Mesenteric fat pad (tissue), 1 donor: Measurements from ENCODE around the gene SRSF1. TPM values are rescaled to one million over a fixed set of nuclear protein-coding genes. Genes with fewer than 3 reads are reported as not detected.
"Not testable (repeated sequence)": the region's sequence is repeated elsewhere in the genome, so short reads cannot be mapped to it uniquely, and the experiment has no call there.

Source experiments
- DNase-seq: peaks from one replicate; pipeline ENCODE4 v3.0.0-alpha.2; 2020; ENCODE audit warnings: low spot score
- long read RNA-seq: library from polyadenylated mRNA; unstranded; transcript quantifications from one replicate; pipeline ENCODE4 v2.0.0, GENCODE V29; 2020
- total RNA-seq: library from RNA; stranded (reverse); fragmentation: NEBNext Ultra II Directional; extraction: Animal tissue kit (Norgen Biotek cat#: 25700); gene quantifications from one replicate; pipeline ENCODE4 v1.2.1, GENCODE V29; 2021
- donor health status: DM: yes; HTN: yes; CAD: no.

SRSF1 gene
- 167 TPM for total RNA-seq
- long read RNA-seq, transcript SRSF1-204 (4 exons, 1,720 nt): minor isoform, 10 of 93 reads
- long read RNA-seq, transcript SRSF1-201 (4 exons, 1,513 nt): major isoform, 70 of 93 reads
- long read RNA-seq, partial matches to known transcripts: 3 of 93 reads
- long read RNA-seq, other reads (novel, unspliced or antisense): 8 of 93 reads

DNA sequence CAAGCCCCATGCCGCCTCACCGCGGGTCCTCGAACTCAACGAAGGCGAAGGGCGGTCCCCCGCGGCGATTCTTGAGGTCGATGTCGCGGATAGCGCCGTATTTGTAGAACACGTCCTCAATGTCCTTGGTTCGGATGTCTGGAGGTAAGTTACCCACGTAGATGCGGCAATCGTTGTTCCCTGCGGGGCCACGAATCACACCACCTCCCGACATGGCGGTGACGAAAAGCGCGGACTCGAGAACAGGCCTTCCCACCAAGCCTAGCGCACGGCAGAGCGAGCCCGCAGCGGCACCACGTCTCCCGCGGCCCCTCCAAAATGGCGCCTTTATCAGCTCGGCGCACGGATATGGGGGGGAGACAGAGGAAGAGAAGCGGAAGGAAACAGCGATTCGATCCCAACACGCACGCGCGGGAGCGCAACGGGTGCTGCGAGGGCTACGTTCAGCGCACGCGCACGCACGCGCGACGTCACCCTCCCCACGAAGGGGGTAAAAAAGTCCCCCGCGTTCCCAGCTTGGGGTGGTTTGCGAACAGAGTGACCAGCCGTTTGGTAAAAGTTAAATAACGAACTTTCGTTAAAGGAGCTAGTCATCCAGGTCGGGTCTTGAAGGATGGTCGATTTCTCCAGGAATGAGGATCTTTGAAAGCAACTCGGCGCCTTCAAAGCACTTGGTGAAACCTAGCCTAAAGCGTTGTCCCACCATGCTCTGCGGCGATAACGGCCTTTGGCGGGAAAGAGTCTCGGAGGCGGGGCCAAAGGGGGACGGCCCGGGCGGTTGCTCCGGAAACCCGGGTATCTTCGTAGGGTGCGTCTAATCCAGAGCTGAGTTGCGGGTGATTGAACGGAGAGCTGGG, at the start of gene SRSF1:
Gene SRSF1, minus strand, starts transcription at position 323 of the 857 bp plus-strand sequence. Its CDS starts 109 bp downstream, at position 214.
- DNase-seq: peak; percentile 99

DNA sequence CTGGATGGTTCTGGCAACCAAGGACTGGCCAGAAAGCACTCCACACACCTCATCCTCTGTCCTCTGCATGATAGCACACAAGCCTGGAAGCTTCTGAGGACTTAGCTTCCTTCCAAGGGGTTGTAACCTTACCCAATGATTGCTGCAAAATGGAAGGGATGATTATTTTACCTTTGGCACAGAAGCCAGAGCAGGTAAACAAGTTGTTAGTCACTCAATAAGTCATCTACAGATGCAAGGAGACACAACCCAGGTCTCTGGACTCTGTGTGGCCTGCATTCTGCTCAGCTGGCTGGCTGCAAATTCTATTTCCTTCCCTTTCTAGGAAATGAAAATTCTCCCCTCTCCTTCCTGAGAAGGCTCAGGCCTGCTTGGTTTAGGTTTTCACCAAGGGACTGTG, 49.4 kb upstream of the SRSF1 start:
- no peak for DNase-seq

DNA sequence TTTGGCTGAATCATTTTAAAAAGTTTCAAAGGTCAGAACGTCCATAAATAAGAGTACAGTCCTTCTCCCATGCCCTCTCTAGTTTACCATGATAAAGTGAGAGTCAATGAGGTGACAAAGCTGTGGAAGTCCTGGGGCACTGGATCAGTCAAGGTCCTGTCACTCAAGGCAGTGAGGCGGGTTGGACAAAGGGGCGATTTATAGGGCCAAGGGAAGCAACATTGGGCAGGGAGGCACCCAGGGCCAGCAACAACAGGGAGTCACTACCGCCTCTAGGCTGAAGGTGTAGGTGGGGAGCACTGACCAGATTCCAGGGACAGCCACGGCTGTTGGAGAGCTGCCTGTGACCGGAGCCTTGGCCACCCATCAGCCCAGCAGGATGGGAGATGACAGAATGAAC, 47.6 kb upstream of the SRSF1 start:
- no peak for DNase-seq

DNA sequence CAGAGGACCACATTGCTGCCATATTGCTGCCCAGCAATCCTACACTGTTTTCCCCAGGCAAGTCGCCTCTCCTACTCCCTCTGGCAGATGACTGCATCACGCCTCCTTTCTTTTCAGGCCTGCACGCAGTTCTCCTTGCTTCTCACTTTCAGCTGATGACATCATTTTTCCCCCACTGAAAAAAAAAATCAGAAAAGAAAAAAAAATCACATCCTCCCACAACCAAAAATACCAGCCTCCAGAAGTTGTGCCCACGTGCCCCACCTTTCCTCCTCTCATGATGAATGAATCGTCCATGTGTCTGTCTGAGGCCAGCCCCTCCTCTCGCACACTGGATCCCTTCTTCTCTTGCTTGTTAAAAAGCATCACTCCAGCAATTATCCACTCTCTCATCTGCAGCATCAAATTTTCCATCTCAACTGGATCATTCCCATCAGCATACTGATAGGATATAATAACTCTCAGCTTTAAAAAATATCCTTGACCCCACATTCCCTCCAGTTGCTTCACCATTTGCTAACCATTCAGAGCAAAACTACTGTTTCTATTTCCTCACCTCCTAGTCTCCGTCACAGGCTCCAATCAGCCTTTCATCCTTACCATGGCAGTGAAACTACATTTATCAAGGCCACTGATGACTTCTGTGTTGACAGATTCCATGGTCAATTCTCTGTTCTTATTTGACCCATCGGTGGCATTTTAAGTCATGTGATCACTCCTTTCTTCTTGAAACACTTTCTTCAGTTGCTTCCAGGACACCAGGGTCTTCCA, 46.1 kb upstream of the SRSF1 start:
- DNase-seq: no peak

DNA sequence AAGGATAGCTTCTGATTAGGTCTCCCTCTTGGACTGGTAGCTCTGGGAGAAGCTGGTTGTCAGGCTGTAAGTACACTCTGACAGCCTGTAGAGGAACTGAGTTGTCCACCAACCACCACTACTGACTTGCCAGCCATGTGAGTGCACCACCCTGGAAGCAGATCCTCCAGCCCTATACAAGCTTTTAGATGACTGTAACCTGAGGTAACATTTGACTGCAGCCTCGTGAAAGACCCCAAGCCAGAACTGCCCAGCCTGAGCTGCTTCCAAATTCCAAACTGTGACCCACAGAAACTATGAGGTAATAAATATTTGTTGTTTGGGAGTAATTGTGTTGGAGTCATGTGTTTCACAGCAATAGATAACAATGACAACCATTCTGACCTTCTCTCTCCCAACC, 45.4 kb upstream of the SRSF1 start:
- DNase-seq: no peak

GRCh38 chr17:58051468-58051867, 44.4 kb upstream of the SRSF1 start:
- DNase-seq: no peak

DNA sequence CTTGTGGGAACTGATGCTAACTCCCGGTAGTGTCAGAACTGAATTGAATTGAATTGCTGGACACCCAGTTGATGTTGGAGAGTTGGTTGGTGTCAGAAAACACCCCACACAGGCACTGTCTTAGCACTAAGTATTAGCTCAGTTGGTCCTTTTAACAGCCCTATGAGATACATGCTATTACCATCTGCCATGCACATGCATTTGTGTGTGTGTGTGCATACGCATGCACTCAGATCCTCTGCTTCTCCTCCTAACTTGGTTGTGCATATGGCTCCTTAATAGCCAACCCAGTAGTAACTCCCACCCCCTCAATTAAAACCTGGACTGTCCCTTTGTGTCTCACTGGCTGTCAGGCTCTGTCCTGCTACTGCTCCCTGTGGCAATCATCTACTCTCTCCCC, 43.9 kb upstream of the SRSF1 start:
- no peak for DNase-seq

GRCh38 chr17:58049533-58049932, 42.5 kb upstream of the SRSF1 start:
- no peak for DNase-seq

DNA sequence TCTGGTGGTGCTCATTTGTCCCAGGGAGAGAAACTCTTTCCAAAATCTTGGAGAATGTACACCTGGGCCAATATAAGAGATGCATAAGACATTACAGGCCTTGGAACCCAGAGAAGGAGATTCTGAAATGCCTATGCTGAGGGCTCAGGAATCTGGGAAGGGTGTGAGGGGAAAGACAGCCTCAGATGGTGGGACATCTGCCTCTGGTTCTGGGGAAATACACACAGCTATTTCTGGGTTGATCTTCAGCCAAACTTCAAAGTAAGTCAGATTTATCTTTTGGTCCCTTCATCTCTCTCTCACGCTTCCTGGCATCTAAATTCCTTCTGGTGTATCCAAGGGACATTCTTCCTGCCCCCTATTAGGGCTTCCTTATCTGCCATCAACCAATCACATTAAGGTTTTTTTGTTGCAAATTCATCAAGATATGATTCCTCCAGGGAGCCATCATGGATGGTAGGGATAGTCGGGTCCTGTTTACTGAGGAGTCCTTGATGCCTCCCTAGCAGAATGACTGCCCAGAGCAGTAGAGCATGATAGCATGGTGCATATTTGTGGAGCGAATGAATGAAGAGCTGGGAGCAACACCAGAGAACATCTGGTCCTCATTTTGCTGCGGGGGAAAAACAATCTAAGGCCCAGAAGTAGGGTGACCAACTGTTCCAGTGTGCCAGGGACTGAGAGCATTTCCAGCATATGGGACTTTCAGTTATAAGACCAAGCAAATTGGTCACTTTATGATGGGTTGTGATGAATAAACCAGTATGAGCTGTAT, 40.5 kb upstream of the SRSF1 start:
- DNase-seq: no peak

DNA sequence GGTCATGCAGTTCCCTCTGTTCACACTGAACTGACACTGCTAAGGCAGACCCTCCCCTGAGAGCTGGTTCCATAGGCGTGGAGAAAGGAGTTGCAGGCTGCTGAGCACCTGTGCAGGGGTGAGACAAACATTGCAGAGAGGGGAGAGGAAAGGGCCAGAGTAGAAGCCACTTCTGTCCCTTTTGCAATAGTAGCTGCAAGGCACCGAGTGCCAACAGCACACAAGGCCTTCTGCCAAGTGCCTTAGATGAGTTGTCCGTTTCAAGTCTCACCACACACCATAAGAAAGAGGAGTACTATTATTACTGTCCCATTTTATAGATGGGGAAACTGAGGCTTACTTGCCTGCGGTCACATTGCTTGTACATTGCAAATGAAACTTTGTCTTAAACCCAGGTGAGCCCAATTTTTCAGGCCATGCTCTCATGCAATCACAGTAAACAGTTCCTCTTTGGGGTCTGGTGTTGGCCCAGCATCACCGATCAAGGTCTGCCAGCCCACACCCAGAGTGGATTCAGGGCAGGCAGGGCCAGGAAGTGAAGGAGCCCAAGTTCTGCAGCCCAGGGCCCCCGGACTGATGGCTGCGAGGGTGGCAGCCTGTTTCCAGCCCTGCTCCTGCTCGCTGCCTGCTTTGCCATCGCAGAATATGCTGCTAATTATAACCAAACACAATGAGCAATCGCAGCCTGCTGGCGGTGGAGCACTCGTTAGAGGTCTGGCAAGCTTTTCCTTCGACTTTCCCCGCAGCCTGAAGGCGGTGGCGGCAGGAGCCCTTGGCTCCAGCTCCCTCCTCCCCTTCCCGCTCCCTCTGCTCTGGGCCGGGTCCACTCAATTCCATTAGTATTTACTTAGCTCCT, 39.4 kb upstream of the SRSF1 start:
- no peak for DNase-seq

DNA sequence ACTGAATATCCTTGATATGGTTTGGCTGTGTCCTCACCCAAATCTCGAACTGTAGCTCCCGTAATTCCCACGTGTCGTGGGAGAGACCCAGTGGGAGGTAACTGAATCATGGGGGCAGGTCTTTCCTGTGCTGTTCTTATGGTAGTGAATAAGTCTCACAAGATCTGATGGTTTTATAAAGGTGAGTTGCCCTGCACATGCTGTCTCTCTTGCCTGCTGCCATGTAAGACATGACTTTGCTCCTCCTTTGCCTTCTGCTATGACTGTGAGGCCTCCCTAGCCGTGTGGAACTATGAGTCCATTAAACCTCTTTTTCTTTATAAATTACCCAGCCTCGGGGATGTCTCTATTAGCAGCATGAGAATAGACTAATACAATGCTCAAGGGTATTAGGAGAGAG, 37.2 kb upstream of the SRSF1 start:
- DNase-seq: not testable (repeated sequence)

DNA sequence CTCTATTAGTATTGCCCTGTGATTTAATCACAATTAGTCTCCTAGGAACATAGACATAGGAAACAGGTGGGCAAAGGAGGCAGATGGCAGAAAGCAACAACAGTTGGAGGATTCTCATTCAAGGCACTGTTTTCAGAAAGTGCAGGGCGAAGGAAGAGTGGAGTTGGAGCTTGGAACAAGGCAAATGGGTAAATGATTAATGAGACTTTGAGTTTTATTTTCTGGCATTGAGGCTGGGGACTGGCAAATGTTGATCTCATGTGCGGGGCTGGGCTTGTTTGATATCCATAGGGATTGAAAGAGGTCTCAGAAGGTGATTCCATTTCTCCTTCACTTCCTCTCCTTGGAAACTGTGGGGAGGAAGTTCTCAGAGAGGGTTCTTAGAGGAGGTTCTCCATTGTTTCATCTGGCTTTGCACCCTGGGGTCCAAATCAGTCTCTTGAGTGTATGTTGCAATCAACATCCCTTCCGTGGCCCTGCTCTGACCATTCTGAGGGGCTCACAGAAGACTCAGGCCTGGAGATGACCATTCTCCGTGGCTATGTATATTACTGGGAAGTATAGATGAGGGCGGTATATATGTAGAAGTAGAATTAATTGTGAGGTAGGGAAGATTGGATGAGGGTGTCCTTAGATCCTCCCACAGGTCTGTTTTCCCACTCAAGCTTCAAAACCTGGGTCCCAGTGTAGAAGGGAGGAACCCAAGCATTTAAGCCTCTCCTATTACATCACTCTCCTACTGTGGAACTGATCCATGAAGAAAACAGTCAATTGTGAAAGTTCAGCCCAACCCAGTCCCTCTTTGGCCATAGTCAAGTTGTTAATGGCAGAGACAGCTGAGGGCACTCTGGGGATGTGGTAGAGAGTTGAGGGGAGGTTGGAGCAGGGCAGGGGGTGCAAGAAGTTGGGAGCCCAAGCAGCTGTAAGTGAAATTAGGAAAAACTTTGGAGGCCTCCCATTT, 36.5 kb upstream of the SRSF1 start:
- DNase-seq: no peak

DNA sequence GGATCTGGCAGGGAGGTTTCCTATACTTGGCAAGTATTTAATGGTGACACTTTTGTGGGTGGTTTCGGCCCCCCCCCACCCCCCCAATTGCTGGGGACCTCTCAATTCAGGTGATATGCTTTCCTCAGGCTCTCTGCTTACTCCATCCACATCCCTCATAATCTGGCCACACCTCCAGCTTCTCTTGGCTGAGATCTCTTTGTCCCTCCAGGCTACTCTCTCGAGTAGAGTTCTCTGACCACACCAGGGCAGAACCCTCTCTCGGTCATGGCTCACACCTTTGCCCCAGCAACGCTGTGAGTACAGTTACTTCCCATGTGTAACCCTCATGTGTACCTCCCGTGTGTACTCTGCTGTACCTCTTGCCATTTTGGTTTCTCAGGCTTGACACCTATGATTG, 34.1 kb upstream of the SRSF1 start:
- no peak for DNase-seq

GRCh38 chr17:58040386-58040785, 33.3 kb upstream of the SRSF1 start:
- no peak for DNase-seq

- no peak for DNase-seq
These were observed 32.9 kb upstream of the SRSF1 start for GRCh38 chr17:58039975-58040374.

GRCh38 chr17:58032691-58033415, 25.8 kb upstream of the SRSF1 start:
- no peak for DNase-seq

- DNase-seq: no peak
These were observed 21.5 kb upstream of the SRSF1 start for GRCh38 chr17:58028578-58028977.

DNA sequence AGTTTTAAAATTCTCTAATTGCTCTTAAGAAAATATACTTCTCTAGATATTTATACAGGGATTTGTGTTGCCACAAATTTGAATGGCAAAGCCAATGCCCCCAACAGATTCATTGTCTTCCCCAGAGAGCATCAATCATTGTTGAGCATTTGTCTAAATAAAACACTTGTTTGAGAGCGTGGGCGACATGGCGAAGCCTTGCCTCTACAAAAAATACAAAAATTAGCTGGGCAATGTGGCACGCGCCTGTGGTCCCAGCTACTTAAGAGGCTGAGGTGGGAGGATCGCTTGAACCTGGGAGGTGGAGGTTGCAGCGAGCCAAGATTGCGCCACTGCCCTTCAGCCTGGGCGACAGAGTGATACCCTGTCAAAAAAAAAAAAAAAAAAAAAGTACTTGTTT, 13.4 kb upstream of the SRSF1 start:
- no peak for DNase-seq

DNA sequence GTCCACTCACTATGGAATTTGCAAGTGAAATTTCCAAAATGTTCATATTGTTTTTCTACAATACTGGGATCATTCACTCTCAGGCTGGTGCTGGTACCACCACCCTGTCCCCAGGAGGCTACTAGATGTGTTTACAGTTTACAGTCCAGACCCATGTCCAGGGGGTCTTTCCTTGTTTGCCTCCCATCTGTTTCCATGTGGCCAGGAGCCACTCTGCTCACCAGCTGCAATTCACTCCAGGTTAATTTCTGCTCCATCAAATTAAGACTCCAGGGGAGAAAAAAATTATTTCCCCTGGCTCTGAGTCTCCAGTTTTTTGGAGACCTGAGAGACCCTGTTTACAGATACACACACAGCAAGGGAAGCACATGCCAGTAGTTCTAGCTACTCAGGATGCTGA, 12.5 kb upstream of the SRSF1 start:
- DNase-seq: no peak
